A549 (cell line): ENCODE data around the gene GSTT2B. TPM values are rescaled to one million over a fixed set of nuclear protein-coding genes. Genes with fewer than 3 reads are reported as not detected.

Experiments
- ATAC-seq, 2 experiments: fragments of 200-7000 bp in 1 of 2; fragments of >200 bp in 1 of 2; cut with Nextera tagmentation in 1 of 2; cut with Tn5 transposase in 1 of 2; 3 replicates each; pipeline versions ENCODE4 v1.8.0 to v1.9.1; 2018 to 2020; ENCODE audit warnings: mild to moderate bottlenecking in 1 of 2, moderate library complexity in 1 of 2
- CTCF ChIA-PET: fragments of 300-600 bp; sonication (Branson Sonifier 250); formaldehyde crosslinking; extraction: SDS; loops from one replicate; lab custom pipeline; 2021; ENCODE audit warnings: antibody characterized with exemption, inconsistent platforms; lab: Yijun Ruan, JAX
- POLR2A ChIA-PET: fragments of 350-600 bp; formaldehyde crosslinking; extraction: SDS; loops from one replicate; lab custom pipeline; 2021; ENCODE audit warnings: antibody characterized with exemption, inconsistent platforms; lab: Yijun Ruan, JAX
- DNase-seq, 2 experiments: peaks; one replicate each; pipeline versions ENCODE4 v3.0.0 to v3.0.0-alpha.2; 2011 to 2016; ENCODE audit warnings: low read depth in 1 of 2, low spot score in 1 of 2
- FAIRE-seq: peaks from 2 replicates; lab custom pipeline; 2011; peaks lifted over from hg19 to GRCh38; lab: Jason Lieb, UNC
- H3K27ac ChIP-seq, 2 experiments: fragments of >200 bp; sonication (Bioruptor Twin); formaldehyde crosslinking; 3 replicates each; pipeline ENCODE4 v1.5.1; 2016 to 2017
- H3K4me1 ChIP-seq: fragments of >200 bp; sonication (Bioruptor Twin); formaldehyde crosslinking; 3 replicates; pipeline ENCODE4 v1.6.1; 2016
- H3K4me2 ChIP-seq: fragments of >200 bp; sonication (Bioruptor Twin); formaldehyde crosslinking; 3 replicates; pipeline ENCODE4 v1.6.1; 2016
- H3K4me3 ChIP-seq: fragments of >200 bp; sonication (Bioruptor Twin); formaldehyde crosslinking; 3 replicates; pipeline ENCODE4 v1.5.1; 2016
- H3K9me3 ChIP-seq: fragments of >200 bp; sonication (Bioruptor Twin); formaldehyde crosslinking; 3 replicates; pipeline ENCODE4 v1.6.1; 2016
- BHLHE40 ChIP-seq: IDR thresholded peaks from 2 replicates; pipeline ENCODE4 v1.6.1; 2012; ENCODE audit warnings: low read depth, low read length, inconsistent platforms
- CHD4 ChIP-seq: fragments of 200-600 bp; sonication (generic); IDR thresholded peaks from 2 replicates; pipeline ENCODE4 v1.6.1; 2016; ENCODE audit warnings: antibody characterized with exemption, mild to moderate bottlenecking, borderline replicate concordance
- FOXS1 ChIP-seq: fragments of 250-450 bp; sonication (Bioruptor Pico); IDR thresholded peaks from 2 replicates; pipeline ENCODE4 v1.5.0; 2020; ENCODE audit warnings: mild to moderate bottlenecking, moderate library complexity
- GATA3 ChIP-seq: IDR thresholded peaks from 2 replicates; pipeline ENCODE4 v1.6.1; 2012; ENCODE audit warnings: borderline replicate concordance
- HDAC2 ChIP-seq: fragments of 200-600 bp; sonication (generic); IDR thresholded peaks from 2 replicates; pipeline ENCODE4 v1.6.1; 2016
- JUNB ChIP-seq: fragments of >200 bp; sonication (Bioruptor Twin); formaldehyde crosslinking; IDR thresholded peaks from 2 replicates; pipeline ENCODE4 v1.6.1; 2016
- MAFK ChIP-seq: fragments of 450-650 bp; IDR thresholded peaks from 2 replicates; pipeline ENCODE4 v1.6.1; 2014; ENCODE audit not compliant: partially characterized antibody
- MAZ ChIP-seq: fragments of 150-350 bp; IDR thresholded peaks from 2 replicates; pipeline ENCODE4 v1.6.1; 2014; ENCODE audit warnings: antibody characterized with exemption, low read depth, low read length, borderline replicate concordance
- MYC ChIP-seq: IDR thresholded peaks from 2 replicates; pipeline ENCODE4 v1.6.1; 2012; ENCODE audit warnings: mild to moderate bottlenecking, inconsistent platforms, low read length, improper control_type of control experiment, borderline replicate concordance
- NR3C1 ChIP-seq: fragments of >200 bp; sonication (Bioruptor Twin); formaldehyde crosslinking; IDR thresholded peaks from 3 replicates; pipeline ENCODE4 v1.6.1; 2017
- WGBS: methylation state at CpG from one replicate; pipeline ENCODE4 v1.1.6; 2017; ENCODE audit errors: missing lambda C conversion rate; 5-methylcytosine and 5-hydroxymethylcytosine counted together
- polyA plus RNA-seq, 4 experiments: library from polyadenylated mRNA; depleted of rRNA in 3 of 4; stranded (reverse); fragments of >200 nt; fragmentation: RNase III in 1 of 4; extraction: RNeasy Plus Mini Kit Qiagen cat#74134 plus additional on column Dnase treatment in 1 of 4; gene quantifications; 2 replicates in 3 of 4; 3 replicates in 1 of 4; pipeline ENCODE4 v1.2.3, GENCODE V29; 2011 to 2017
- TF ChIP-seq, protein P1 (sequence below): fragments of >200 bp; sonication (Bioruptor Twin); formaldehyde crosslinking; IDR thresholded peaks from 3 replicates; pipeline ENCODE4 v1.5.1; 2016
- TF ChIP-seq, protein P2 (sequence below): fragments of 150-350 bp; IDR thresholded peaks from 2 replicates; pipeline ENCODE4 v1.6.1; 2014; ENCODE audit warnings: low read depth, mild to moderate bottlenecking, low read length
- TF ChIP-seq, protein P3 (sequence below): IDR thresholded peaks from 2 replicates; pipeline ENCODE4 v1.6.1; 2012
- TF ChIP-seq, protein P4 (sequence below): fragments of 250-450 bp; sonication (Bioruptor Pico); IDR thresholded peaks from 2 replicates; pipeline ENCODE4 v1.5.0; 2021; ENCODE audit warnings: mild to moderate bottlenecking, moderate library complexity, borderline replicate concordance
- TF ChIP-seq, protein P5 (sequence below): fragments of >200 bp; sonication (Bioruptor Twin); formaldehyde crosslinking; IDR thresholded peaks from 3 replicates; pipeline ENCODE4 v1.6.1; 2016

The GSTT2B gene
- polyA plus RNA-seq, 2 of the 4 experiments (the other 2 are of a cell fraction) = 0.30 to 0.50 TPM

DNA sequence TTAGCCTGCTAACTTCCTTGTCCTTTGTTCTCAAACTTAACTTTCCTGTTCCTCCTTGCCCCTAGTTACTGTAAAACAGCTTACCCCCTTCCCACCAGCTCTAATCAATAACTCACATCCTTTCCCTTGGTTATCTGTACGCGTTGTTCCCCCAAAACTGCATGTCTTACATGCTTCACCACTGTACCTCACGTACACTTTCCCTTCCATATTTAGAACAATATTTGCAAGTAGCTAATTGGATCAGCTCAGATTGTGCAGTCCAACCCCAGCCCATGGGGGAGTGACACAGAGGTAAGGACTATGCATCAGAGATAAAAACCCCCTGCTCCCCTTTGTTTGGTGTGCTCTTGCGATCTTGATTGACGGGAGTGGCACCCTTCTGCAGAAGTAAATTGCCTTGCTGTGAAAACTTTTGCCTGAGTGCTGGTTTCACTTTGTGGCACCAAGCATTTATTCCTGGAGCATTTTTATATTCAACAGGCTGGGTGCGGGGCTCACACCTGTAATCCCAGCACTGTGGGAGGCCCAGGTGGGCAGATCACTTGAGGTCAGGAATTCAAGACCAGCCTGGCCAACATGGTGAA lies 35.9 kb downstream of the GSTT2B start (continued):
- TF ChIP-seq, protein P1, sequence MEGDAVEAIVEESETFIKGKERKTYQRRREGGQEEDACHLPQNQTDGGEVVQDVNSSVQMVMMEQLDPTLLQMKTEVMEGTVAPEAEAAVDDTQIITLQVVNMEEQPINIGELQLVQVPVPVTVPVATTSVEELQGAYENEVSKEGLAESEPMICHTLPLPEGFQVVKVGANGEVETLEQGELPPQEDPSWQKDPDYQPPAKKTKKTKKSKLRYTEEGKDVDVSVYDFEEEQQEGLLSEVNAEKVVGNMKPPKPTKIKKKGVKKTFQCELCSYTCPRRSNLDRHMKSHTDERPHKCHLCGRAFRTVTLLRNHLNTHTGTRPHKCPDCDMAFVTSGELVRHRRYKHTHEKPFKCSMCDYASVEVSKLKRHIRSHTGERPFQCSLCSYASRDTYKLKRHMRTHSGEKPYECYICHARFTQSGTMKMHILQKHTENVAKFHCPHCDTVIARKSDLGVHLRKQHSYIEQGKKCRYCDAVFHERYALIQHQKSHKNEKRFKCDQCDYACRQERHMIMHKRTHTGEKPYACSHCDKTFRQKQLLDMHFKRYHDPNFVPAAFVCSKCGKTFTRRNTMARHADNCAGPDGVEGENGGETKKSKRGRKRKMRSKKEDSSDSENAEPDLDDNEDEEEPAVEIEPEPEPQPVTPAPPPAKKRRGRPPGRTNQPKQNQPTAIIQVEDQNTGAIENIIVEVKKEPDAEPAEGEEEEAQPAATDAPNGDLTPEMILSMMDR = no peak
- TF ChIP-seq, protein P2, sequence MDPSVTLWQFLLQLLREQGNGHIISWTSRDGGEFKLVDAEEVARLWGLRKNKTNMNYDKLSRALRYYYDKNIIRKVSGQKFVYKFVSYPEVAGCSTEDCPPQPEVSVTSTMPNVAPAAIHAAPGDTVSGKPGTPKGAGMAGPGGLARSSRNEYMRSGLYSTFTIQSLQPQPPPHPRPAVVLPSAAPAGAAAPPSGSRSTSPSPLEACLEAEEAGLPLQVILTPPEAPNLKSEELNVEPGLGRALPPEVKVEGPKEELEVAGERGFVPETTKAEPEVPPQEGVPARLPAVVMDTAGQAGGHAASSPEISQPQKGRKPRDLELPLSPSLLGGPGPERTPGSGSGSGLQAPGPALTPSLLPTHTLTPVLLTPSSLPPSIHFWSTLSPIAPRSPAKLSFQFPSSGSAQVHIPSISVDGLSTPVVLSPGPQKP = no peak

DNA sequence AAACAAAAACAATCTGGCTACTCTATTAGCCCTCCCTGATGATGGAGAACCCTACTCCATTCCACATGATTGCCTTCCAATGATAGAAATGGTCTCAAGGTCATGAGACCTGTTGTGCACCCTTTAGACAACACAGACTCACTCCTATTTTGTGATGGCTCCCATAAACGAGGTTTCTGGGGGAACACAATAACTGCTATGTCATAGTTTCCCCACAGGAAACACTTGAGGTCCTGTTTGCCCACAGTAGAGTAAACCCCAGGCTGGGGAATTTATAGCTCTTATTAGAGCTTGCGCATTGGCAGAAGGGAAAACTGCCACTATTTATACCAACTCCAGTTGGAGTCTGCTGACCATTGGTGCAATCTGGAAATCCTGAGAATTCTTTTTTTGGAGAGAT lies 38.1 kb downstream of the GSTT2B start:
- peaks cover 13% of the 10 kb centered on the region; the same call in 2 of the 3 replicates for H3K9me3 ChIP-seq
- CTCF ChIA-PET = interaction anchor here (1.3 kb wide), 1 partner anchor 10 kb away, joined by 3 read pairs; no protein-coding TSS in a partner anchor
- TF ChIP-seq, protein P3, sequence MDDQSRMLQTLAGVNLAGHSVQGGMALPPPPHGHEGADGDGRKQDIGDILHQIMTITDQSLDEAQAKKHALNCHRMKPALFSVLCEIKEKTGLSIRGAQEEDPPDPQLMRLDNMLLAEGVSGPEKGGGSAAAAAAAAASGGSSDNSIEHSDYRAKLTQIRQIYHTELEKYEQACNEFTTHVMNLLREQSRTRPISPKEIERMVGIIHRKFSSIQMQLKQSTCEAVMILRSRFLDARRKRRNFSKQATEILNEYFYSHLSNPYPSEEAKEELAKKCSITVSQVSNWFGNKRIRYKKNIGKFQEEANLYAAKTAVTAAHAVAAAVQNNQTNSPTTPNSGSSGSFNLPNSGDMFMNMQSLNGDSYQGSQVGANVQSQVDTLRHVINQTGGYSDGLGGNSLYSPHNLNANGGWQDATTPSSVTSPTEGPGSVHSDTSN = no peak
- TF ChIP-seq GATA3 (no peak), BHLHE40 (no peak), JUNB (no peak), FOXS1 (CRISPR knock-in tag) (no peak), HDAC2 (no peak), MYC (no peak), MAFK (no peak), CHD4 (no peak), MAZ (no peak), NR3C1 (no peak)
- TF ChIP-seq, protein P2 = no peak
- TF ChIP-seq, protein P4, sequence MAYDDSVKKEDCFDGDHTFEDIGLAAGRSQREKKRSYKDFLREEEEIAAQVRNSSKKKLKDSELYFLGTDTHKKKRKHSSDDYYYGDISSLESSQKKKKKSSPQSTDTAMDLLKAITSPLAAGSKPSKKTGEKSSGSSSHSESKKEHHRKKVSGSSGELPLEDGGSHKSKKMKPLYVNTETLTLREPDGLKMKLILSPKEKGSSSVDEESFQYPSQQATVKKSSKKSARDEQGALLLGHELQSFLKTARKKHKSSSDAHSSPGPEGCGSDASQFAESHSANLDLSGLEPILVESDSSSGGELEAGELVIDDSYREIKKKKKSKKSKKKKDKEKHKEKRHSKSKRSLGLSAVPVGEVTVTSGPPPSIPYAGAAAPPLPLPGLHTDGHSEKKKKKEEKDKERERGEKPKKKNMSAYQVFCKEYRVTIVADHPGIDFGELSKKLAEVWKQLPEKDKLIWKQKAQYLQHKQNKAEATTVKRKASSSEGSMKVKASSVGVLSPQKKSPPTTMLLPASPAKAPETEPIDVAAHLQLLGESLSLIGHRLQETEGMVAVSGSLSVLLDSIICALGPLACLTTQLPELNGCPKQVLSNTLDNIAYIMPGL (CRISPR knock-in tag) = no peak
- TF ChIP-seq, protein P5, sequence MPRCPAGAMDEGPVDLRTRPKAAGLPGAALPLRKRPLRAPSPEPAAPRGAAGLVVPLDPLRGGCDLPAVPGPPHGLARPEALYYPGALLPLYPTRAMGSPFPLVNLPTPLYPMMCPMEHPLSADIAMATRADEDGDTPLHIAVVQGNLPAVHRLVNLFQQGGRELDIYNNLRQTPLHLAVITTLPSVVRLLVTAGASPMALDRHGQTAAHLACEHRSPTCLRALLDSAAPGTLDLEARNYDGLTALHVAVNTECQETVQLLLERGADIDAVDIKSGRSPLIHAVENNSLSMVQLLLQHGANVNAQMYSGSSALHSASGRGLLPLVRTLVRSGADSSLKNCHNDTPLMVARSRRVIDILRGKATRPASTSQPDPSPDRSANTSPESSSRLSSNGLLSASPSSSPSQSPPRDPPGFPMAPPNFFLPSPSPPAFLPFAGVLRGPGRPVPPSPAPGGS = no peak
- H3K4me2 ChIP-seq = no peak overlapping the region
- no peak for ATAC-seq
- 50% methylated on average over 2 of the region's 2 CpGs for WGBS
- no peak for DNase-seq
- H3K4me3 ChIP-seq = no peak overlapping the region
- POLR2A ChIA-PET = no interaction called here
- no peak for FAIRE-seq
- H3K27ac ChIP-seq = no peak overlapping the region
- H3K4me1 ChIP-seq = peaks cover 20% of the 10 kb centered on the region; the same call in 2 of the 3 replicates
